GM19351 (cell line): Measurements from ENCODE around the gene AUTS2.

ENCODE experiments used
- ATAC-seq: cut with Tn5 transposase; IDR thresholded peaks from one replicate; pipeline ENCODE4 v1.9.1; 2021; ENCODE audit warnings: mild to moderate bottlenecking, moderate library complexity; ENCODE audit not compliant: unreplicated experiment

Gene AUTS2

GRCh38 chr7:70654146-70654545 is 1055.9 kb downstream of the AUTS2 start:
- ATAC-seq = no peak

GRCh38 chr7:70654979-70655378 is 1056.7 kb downstream of the AUTS2 start:
- no peak for ATAC-seq

- ATAC-seq = no peak
These were observed 1057.4 kb downstream of the AUTS2 start for GRCh38 chr7:70655694-70656093.

- no peak for ATAC-seq
These were observed 1059.3 kb downstream of the AUTS2 start for GRCh38 chr7:70657571-70657970.

- ATAC-seq = no peak
These were observed 1059.8 kb downstream of the AUTS2 start for GRCh38 chr7:70657989-70658632.

- no peak for ATAC-seq
These were observed 1061.0 kb downstream of the AUTS2 start for GRCh38 chr7:70659263-70659662.

GRCh38 chr7:70660154-70660818 is 1062.0 kb downstream of the AUTS2 start:
- no peak for ATAC-seq

GRCh38 chr7:70660819-70661191 is 1062.5 kb downstream of the AUTS2 start:
- no peak for ATAC-seq

GRCh38 chr7:70663680-70664079 is 1065.4 kb downstream of the AUTS2 start:
- ATAC-seq = no peak

- ATAC-seq = no peak
These were observed 1067.7 kb downstream of the AUTS2 start for GRCh38 chr7:70665997-70666396.

GRCh38 chr7:70667406-70667805 is 1069.1 kb downstream of the AUTS2 start:
- no peak for ATAC-seq

GRCh38 chr7:70668606-70669358 is 1070.5 kb downstream of the AUTS2 start:
- ATAC-seq = no peak

GRCh38 chr7:70669854-70670253 is 1071.6 kb downstream of the AUTS2 start:
- no peak for ATAC-seq

GRCh38 chr7:70670288-70670687 is 1072.0 kb downstream of the AUTS2 start:
- no peak for ATAC-seq

- no peak for ATAC-seq
These were observed 1075.7 kb downstream of the AUTS2 start for GRCh38 chr7:70673778-70674570.

- ATAC-seq = no peak
These were observed 1076.3 kb downstream of the AUTS2 start for GRCh38 chr7:70674571-70675010.

- ATAC-seq = no peak
These were observed 1078.0 kb downstream of the AUTS2 start for GRCh38 chr7:70676243-70676642.

GRCh38 chr7:70678621-70679251 is 1080.5 kb downstream of the AUTS2 start:
- no peak for ATAC-seq

GRCh38 chr7:70679661-70680060 is 1081.4 kb downstream of the AUTS2 start:
- ATAC-seq = peak; percentile 42

- no peak for ATAC-seq
These were observed 1082.0 kb downstream of the AUTS2 start for GRCh38 chr7:70680306-70680705.
